NB4 (cell line): ENCODE measurements around the gene FBN1.

Experiments used
- DNase-seq: peaks from one replicate; pipeline ENCODE4 v3.0.0; 2010; ENCODE audit warnings: low read depth
- H3K4me3 ChIP-seq: one replicate; pipeline ENCODE4 v1.5.1; 2011; ENCODE audit warnings: mild to moderate bottlenecking, low read depth, low read length, moderate library complexity
- CTCF ChIP-seq: IDR thresholded peaks from one replicate; pipeline ENCODE4 v1.5.1; 2012; ENCODE audit warnings: low read depth, low read length
- MAX ChIP-seq: IDR thresholded peaks from 2 replicates; pipeline ENCODE4 v1.6.1; 2011; ENCODE audit warnings: low read depth, low read length
- MYC ChIP-seq: IDR thresholded peaks from 2 replicates; pipeline ENCODE4 v1.6.1; 2011; ENCODE audit warnings: low read depth, low read length
- POLR2A ChIP-seq: IDR thresholded peaks from 2 replicates; pipeline ENCODE4 v1.6.1; 2011; ENCODE audit warnings: mild to moderate bottlenecking; ENCODE audit not compliant: insufficient read length; ENCODE audit errors: extremely low read depth

FBN1 gene

GRCh38 chr15:48622237-48622636, 23.3 kb downstream of the FBN1 start:
- no peak for DNase-seq
- no peak overlapping the region for H3K4me3 ChIP-seq
- no peak for TF ChIP-seq MAX

- H3K4me3 ChIP-seq, result no peak overlapping the region
- TF ChIP-seq MYC (no peak), CTCF (no peak), POLR2A (no peak), MAX (no peak)
- DNase-seq, result no peak
These were observed 26.1 kb downstream of the FBN1 start for GRCh38 chr15:48619446-48619845.

GRCh38 chr15:48617619-48618018, 27.9 kb downstream of the FBN1 start:
- peak; percentile 55 for DNase-seq
- H3K4me3 ChIP-seq, result no peak overlapping the region
- peak; percentile 43; the same call in 1 of the 2 replicates for TF ChIP-seq MAX
- no peak for TF ChIP-seq POLR2A
- TF ChIP-seq MYC, result peak; percentile 58; the same call in 1 of the 2 replicates
- no peak for TF ChIP-seq CTCF

GRCh38 chr15:48616216-48616615, 29.3 kb downstream of the FBN1 start:
- no peak overlapping the region for H3K4me3 ChIP-seq
- no peak for DNase-seq
- no peak for TF ChIP-seq MAX
- TF ChIP-seq MYC, result no peak
- TF ChIP-seq CTCF, result no peak
- no peak for TF ChIP-seq POLR2A

GRCh38 chr15:48614051-48614450, 31.5 kb downstream of the FBN1 start:
- DNase-seq, result no peak
- TF ChIP-seq CTCF (no peak), MYC (no peak), POLR2A (no peak), MAX (no peak)

GRCh38 chr15:48609486-48609885, 36.0 kb downstream of the FBN1 start:
- DNase-seq, result no peak
- TF ChIP-seq CTCF, result no peak
- TF ChIP-seq POLR2A, result no peak
- no peak overlapping the region for H3K4me3 ChIP-seq

More at GRCh38 chr15:48614051-48614450, 31.5 kb downstream of the FBN1 start:
- H3K4me3 ChIP-seq, result no peak overlapping the region
